Colonic mucosa (tissue), 4 donors: ENCODE measurements around the gene DIPK1B. TPM values are rescaled to one million over a fixed set of nuclear protein-coding genes. Genes with fewer than 3 reads are reported as not detected.

Source experiments
- DNase-seq: peaks from one replicate; pipeline ENCODE4 v3.0.0-alpha.2; 2020
- H3K27ac ChIP-seq: fragments of 200-600 bp; one replicate; pipeline ENCODE4 v1.8.0; 2021
- H3K27me3 ChIP-seq: fragments of 200-600 bp; one replicate; pipeline ENCODE4 v1.8.0; 2021
- H3K36me3 ChIP-seq: fragments of 200-600 bp; one replicate; pipeline ENCODE4 v1.8.0; 2021
- H3K4me1 ChIP-seq: fragments of 200-600 bp; one replicate; pipeline ENCODE4 v1.8.0; 2021; ENCODE audit warnings: mild to moderate bottlenecking
- H3K4me3 ChIP-seq: fragments of 200-600 bp; one replicate; pipeline ENCODE4 v1.8.0; 2021
- H3K9ac ChIP-seq, 2 donors: one replicate each; pipeline ENCODE4 v1.7.0; 2013; ENCODE audit warnings: control low read depth in 2 of 2, low read depth in 2 of 2, low read length in 2 of 2
- H3K9me3 ChIP-seq: fragments of 200-600 bp; one replicate; pipeline ENCODE4 v1.8.0; 2021
- CTCF ChIP-seq: fragments of 200-600 bp; IDR thresholded peaks from one replicate; pipeline ENCODE4 v1.8.0; 2022; ENCODE audit warnings: antibody characterized with exemption, mild to moderate bottlenecking
- intact Hi-C: fragments of 100-400 bp; cut with DNase I; formaldehyde crosslinking; loops from one replicate; pipeline ENCODE4 v1.14.1; 2022
- microRNA-seq: library from miRNA; unstranded; fragments of <30 nt; microRNA quantifications from one replicate; pipeline ENCODE4, GENCODE V29; 2019
- total RNA-seq, 2 donors: library from RNA; stranded (reverse); fragmentation: NEBNext Ultra II Directional in 1 of 2; extraction: Animal tissue kit (Norgen Biotek cat#: 25700) in 1 of 2; gene quantifications; one replicate each; pipeline ENCODE4 v1.2.1, GENCODE V29; 2021
- donor health status: healthy.
- donor health status: DM: no; HTN: no; CAD: no.
- donor health status: DM: no; HTN: no; CAD: no.

Gene DIPK1B
- total RNA-seq, 2 donors from 2014 or later: 0.82 to 2.8 TPM

- Histone ChIP-seq H3K27me3 (no peaks in the 10 kb centered on the region), H3K9me3 (no peaks in the 10 kb centered on the region), H3K4me3 (no peak overlapping the region), H3K4me1 (peaks cover 3% of the 10 kb centered on the region), H3K36me3 (no peaks in the 10 kb centered on the region), H3K9ac (no peak overlapping the region), H3K27ac (no peak overlapping the region)
- no peak for DNase-seq
- no peak for TF ChIP-seq CTCF
- intact Hi-C loops: no loop called here
Observed at GRCh38 chr9:136773386-136774044, 61.1 kb downstream of the DIPK1B start.

Small RNA genes within 50 kb of the gene (microRNA-seq; reads per million reads assigned to microRNA genes)
- 47,373 reads per million, percentile 98 among the genes with 10 or more reads in this experiment for gene MIR126
- not detected for gene MIR6722

Other genes starting within 250 kb of the DIPK1B start
- 100 to 1,000 TPM in 1 of 2 donors, 10 to 100 TPM in 1; 66.2 to 104 TPM for gene SEC16A, start 229.5 kb upstream of the DIPK1B start, total RNA-seq
- gene NOTCH1, start 166.5 kb upstream of the DIPK1B start, total RNA-seq: 10 to 100 TPM; 49.3 to 99.4 TPM
- 10 to 100 TPM; 17.3 to 28.4 TPM for gene EGFL7, start 49.7 kb upstream of the DIPK1B start, total RNA-seq
- 100 to 1,000 TPM; 197 to 372 TPM for gene AGPAT2, start 25.1 kb upstream of the DIPK1B start, total RNA-seq
- 1 to 10 TPM in 1 of 2 donors, under 1 TPM in 1; 0.11 to 3.3 TPM for gene LCN10, start 30.4 kb downstream of the DIPK1B start, total RNA-seq
- 1 to 10 TPM in 1 of 2 donors, under 1 TPM in 1; 0.56 to 1.2 TPM for gene LCN6, start 36.0 kb downstream of the DIPK1B start, total RNA-seq
- not detected for gene LCN8, start 45.7 kb downstream of the DIPK1B start, total RNA-seq
- 1 to 10 TPM in 1 of 2 donors, not detected in 1; 3.4 TPM for gene LCN15, start 51.9 kb downstream of the DIPK1B start, total RNA-seq
- 100 to 1,000 TPM; 236 to 366 TPM for gene TMEM141, start 78.8 kb downstream of the DIPK1B start, total RNA-seq
- 10 to 100 TPM in 1 of 2 donors, 1 to 10 TPM in 1; 2.4 to 20.0 TPM for gene CCDC183, start 83.8 kb downstream of the DIPK1B start, total RNA-seq
- gene RABL6, start 95.4 kb downstream of the DIPK1B start, total RNA-seq: 100 to 1,000 TPM; 126 to 163 TPM
- 10 to 100 TPM; 11.5 to 17.1 TPM for gene AJM1, start 129.9 kb downstream of the DIPK1B start, total RNA-seq
- 100 to 1,000 TPM; 137 to 176 TPM for gene PHPT1, start 136.8 kb downstream of the DIPK1B start, total RNA-seq
- gene MAMDC4, start 139.8 kb downstream of the DIPK1B start, total RNA-seq: 10 to 100 TPM; 11.0 to 61.7 TPM
- 100 to 1,000 TPM; 442 to 494 TPM for gene EDF1, start 153.7 kb downstream of the DIPK1B start, total RNA-seq
- 10 to 100 TPM; 22.4 to 50.6 TPM for gene TRAF2, start 173.9 kb downstream of the DIPK1B start, total RNA-seq
- gene FBXW5, start 232.2 kb downstream of the DIPK1B start, total RNA-seq: 100 to 1,000 TPM; 162 to 174 TPM
- gene C8G, start 232.7 kb downstream of the DIPK1B start, total RNA-seq: 10 to 100 TPM in 1 of 2 donors, 1 to 10 TPM in 1; 5.3 to 11.9 TPM
- 1 to 10 TPM; 6.5 to 8.6 TPM for gene LCN12, start 239.7 kb downstream of the DIPK1B start, total RNA-seq